GM12891 (cell line): ENCODE data around the gene TMEM258.

Source experiments
- POLR2A ChIP-seq: IDR thresholded peaks from 2 replicates; pipeline ENCODE4 v1.6.1; 2011; ENCODE audit warnings: low read depth, low read length, control low read depth
- POLR2AphosphoS5 ChIP-seq: IDR thresholded peaks from 2 replicates; pipeline ENCODE4 v1.6.1; 2011; ENCODE audit warnings: low read depth, low read length, control low read depth
- POU2F2 ChIP-seq: IDR thresholded peaks from 2 replicates; pipeline ENCODE4 v1.6.1; 2011; ENCODE audit warnings: low read depth, mild to moderate bottlenecking, control low read depth, low read length, moderate library complexity
- SPI1 ChIP-seq: IDR thresholded peaks from 2 replicates; pipeline ENCODE4 v1.6.1; 2011; ENCODE audit warnings: low read depth, low read length, control low read depth
- TAF1 ChIP-seq: IDR thresholded peaks from 2 replicates; pipeline ENCODE4 v1.6.1; 2011; ENCODE audit warnings: low read depth, low read length, control low read depth

- TF ChIP-seq POLR2A (no peak), POLR2AphosphoS5 (no peak), TAF1 (no peak), SPI1 (no peak), POU2F2 (no peak)
Observed at GRCh38 chr11:61739966-61740365, 52.4 kb downstream of the TMEM258 start.
